SIG-M5 (cell line): ENCODE data around the gene MAVS.

Experiments used
- DNase-seq: peaks from one replicate; lab custom pipeline; 2025; lab: John Stamatoyannopoulos, UW

Gene MAVS

GRCh38 chr20:3846740-3847428 lies at the start of gene MAVS:
MAVS (plus strand) TSS chr20:3846834; CDS start chr20:3854625, 7,791 bp downstream.
- DNase-seq = no peak

DNA sequence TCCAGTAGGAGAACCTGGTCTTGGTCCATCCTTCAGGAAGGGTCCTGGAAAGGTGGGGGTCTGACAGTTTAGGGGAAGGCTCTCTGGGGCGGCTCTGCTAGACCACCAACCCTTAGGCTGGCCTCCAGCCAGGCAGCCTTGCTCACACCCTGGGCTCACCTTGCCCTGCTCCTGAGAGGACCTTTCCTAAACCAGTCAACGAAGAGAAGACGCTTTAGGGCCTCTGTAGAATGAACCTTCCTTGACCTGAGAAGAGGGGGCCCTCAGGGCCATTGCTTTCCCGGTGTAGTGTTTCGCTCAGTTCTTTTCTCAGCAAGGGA lies 49.4 kb upstream of the MAVS start:
- no peak for DNase-seq

DNA sequence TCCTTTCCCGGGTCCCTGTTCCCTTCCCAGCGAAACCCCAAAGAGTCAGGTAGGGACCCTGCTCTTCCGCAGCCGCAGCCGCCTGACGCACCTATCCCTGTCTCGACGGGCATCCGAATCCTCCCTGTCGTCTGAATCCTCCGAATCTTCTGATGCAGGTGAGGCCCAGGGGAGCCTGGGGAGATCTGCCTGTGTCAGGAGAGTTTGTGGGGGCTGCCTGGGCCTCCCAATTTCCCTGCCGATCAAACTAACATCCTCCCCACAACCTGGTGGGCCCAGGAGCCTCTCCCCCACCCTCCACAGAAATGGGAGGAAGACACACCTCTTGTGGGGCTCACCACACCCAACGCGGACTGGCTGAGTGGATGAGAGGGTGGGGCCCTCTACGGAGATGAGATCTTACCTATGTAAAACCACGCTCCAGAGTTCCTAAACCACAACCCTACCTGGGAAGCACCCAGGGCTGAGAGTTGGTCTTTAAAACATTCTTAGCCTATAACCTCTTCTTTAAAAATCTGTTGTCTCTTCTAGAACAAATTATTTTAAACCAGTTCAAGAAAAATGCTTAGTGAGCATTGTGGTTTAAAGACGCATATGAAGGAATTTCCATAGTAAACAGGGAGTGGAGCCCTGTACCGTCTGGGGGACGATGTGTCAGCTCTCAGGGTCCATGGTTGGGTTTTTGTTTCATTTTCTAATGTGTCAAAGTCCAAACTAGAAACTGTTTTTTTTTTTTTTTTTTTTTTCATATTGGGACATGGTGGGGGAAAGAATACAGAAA lies 48.9 kb upstream of the MAVS start:
- no peak for DNase-seq

DNA sequence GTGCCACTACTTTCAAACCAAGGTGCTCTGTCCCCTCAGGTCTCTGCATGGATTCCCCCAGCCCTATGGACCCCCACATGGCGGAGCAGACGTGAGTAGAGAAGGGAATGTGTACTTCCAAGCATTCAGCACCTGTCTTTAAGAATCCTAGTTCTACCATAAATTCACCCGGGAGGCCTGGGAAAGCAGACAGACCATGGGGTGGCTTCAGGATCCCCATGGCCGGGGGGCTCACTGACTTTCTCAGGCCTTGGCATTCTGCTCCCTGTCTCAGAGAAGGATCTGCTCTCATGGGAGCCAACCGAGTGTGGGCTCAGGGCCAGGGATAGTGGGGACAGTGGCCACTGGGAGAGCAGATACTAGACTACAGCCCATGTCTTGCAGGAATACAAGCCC lies 48.3 kb upstream of the MAVS start:
- no peak for DNase-seq

DNA sequence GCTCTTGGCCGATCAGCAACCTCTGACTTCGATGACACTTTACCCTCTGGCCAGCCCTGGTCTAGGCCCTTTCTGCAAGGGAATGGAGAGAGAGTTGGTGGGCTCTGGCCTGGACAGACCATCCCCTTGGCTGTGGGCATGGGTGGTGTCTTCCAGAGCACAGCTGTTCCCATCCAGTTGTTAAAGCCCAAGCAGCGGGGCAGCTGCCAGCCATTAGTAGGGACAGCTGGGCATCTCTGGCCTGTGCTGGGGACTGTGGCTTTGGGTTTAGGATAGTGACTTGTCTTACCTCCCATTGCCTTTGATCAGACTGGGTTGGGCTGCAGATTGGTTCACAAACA lies 47.8 kb upstream of the MAVS start:
- DNase-seq = no peak

- DNase-seq = no peak
Measured at GRCh38 chr20:3800256-3800877, 46.3 kb upstream of the MAVS start.

GRCh38 chr20:3800878-3801260 lies 45.8 kb upstream of the MAVS start:
- no peak for DNase-seq

DNA sequence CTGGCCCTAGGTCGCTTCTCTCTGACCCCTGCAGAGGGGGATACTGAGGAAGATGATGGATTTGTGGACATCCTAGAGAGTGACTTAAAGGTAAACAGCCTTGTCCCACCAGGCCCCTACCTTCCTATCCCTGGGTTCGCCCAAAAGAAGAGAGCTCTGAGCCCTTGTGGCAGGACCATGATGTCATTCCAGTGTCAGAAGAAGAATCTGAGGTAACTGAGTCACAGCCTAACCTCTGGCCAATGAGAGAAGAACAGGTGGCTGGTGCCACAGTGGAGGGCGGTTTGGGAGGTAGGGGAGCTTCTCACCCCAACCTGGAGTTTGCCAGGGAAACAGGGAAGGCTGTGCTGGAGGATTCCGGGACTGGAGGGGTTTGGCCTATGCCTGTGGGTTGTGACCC lies 45.3 kb upstream of the MAVS start:
- no peak for DNase-seq

DNA sequence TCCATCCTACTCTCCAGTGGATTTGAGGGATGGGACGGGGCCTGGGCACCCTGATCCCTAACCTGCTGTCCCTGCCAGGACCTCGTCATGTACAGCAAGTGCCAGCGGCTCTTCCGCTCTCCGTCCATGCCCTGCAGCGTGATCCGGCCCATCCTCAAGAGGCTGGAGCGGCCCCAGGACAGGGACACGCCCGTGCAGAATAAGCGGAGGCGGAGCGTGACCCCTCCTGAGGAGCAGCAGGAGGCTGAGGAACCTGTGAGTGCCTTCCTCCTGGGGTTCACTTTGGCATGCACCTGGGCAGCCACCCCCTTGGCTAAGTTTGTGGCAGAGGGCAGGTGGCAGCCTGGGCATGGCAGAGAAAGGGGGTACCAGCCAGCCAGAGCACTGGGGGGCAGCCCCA lies 44.8 kb upstream of the MAVS start:
- DNase-seq = no peak

DNA sequence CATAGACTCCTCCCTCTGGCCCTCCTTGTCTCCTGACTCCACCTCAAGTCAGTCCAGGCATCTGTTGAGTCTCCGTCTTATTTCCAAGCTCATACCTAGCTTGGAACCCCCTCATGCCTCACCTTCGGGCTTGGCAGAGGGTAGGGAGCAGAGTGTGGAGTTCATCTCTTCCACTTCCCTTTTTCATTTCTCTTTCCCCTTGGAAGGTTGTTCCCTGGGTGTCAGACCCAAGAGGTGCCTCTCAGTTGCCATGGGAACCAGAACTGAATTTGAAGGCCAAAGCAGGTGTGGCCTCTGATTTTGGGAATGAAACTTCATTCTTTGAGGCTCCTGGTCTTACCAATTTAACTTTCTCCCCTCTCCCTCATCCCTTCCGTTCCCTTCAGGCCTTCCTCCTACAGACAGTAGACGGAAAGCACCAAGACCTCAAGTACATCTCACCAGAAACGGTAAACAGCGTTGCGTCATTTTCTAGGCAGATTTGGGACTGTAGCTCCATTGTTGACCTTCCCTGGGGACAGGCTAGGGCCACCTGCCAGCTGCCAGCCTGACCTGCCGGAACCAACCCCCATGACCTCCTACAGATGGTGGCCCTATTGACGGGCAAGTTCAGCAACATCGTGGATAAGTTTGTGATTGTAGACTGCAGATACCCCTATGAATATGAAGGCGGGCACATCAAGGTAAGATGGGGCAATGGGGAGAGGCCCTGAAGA lies 44.0 kb upstream of the MAVS start:
- no peak for DNase-seq

DNA sequence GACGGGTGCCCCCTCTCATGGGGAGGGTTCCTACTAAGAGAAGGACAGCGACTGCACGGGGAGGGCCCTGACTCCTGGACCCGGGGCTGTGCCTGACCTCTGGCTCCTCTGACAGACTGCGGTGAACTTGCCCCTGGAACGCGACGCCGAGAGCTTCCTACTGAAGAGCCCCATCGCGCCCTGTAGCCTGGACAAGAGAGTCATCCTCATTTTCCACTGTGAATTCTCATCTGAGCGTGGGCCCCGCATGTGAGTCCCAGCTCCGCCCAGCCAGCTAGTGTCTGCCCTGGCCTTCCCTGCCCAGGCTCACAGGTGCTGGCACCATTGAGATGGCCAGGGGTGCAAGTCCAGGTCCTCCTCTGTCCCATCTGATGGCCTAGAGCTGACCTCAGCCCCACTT lies 43.3 kb upstream of the MAVS start:
- DNase-seq = no peak

DNA sequence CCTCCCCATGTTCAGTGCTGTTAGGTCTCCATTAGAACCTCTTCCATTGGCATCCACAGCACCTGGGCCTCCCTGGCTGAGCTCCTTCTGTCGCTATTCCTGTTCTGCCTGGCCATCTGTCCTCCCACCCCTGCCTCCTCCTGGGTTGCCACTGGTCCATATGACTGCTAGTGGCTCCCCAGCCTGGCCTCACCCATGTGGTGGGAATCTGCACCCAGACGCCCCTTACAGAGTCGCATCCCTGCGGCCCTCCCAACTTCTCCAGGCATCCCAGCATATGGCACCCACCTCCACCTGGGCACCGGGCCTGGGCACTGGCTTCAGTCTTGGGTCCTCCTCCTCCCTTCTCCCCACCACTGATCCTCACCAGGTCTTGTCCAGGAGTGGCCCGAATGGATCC lies 42.8 kb upstream of the MAVS start:
- no peak for DNase-seq

GRCh38 chr20:3804254-3804751 lies 42.3 kb upstream of the MAVS start:
- no peak for DNase-seq

- no peak for DNase-seq
Measured at GRCh38 chr20:3804781-3805180, 41.9 kb upstream of the MAVS start.

- no peak for DNase-seq
Measured at GRCh38 chr20:3808544-3808943, 38.1 kb upstream of the MAVS start.

GRCh38 chr20:3811467-3812258 lies 35.0 kb upstream of the MAVS start:
- peak; percentile 54 for DNase-seq

GRCh38 chr20:3812259-3812681 lies 34.4 kb upstream of the MAVS start:
- DNase-seq = no peak

DNA sequence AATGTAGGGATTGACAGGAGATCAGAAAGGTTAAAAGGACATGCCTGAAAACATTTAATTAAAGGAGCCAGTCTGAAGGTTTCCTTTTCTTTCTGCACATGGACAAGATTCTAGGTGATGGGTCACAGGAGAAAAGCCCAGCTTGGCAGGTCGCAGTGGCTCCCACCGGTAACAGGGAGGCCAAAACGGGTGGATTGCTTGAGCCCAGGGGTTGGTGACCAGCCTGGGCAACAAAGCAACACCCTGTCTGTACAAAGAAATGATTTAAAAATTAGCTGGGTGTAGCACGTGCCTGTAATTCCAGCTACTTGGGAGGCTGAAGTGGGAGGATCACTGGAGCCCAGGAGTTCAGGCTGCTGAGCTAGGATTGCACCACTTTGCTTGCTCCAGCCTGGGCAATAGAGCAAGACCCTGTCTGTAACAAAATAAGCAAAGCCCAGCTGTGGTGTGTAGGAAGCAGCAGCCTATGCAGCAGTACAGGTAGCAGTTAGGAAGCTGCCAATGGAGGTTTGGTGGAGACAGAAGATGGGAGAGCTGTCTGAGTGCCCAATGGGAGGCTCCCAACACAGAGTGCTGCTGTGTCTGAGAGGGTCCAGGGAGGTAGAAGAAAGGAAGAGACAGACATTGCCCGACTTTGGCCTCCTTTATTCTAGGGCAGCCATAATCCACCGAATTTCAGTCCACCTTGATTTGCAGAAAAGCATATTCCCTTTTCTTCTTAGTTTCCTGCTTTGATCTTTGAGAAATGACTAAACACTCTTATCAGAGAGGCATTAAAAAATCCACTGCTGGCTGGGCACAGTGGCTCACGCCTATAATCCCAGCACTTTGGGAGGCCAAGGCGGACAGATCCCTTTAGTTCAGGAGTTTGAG lies 33.4 kb upstream of the MAVS start:
- DNase-seq = no peak

DNA sequence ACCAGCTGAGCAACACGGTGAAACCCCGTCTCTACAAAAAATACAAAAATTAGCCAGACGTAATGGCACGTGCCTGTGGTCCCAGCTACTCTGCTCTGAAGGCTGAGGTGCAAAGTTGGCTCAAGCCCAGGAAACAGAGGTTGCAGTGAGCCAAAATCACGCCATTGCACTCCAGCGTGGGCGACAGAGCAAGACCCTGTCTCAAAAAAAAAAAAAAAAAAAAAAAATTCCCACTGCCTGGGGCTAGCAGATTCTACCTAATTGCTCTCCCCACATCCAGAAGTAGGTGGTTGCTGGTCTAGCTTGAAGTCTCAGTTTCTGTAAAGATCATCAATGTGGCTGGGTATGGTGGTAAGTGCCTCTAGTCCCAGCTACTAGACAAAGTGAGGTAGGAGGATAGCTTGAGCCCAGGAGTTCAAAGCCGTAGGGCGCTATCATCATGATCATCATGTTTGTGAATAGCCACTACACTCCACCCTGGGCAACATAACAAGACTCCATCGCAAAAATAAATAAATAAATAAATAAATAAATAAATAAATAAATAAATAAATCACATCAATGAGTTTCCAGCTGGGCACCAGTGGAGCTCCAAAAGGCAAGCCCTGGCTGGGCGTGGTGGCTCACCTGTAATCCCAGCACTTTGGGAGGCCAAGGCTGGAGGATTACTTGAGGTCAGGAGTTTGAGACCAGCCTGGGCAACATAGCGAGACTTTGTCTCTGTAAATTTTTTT lies 32.6 kb upstream of the MAVS start:
- DNase-seq = no peak

- no peak for DNase-seq
Measured at GRCh38 chr20:3814928-3815495, 31.6 kb upstream of the MAVS start.
